Choroid plexus epithelial cell (primary cell): ENCODE data around the gene AIF1.

Source experiments
- DNase-seq: peaks from one replicate; pipeline ENCODE4 v3.0.0-alpha.2; 2010; ENCODE audit warnings: low read depth
- H3K4me3 ChIP-seq: 2 replicates; pipeline ENCODE4 v1.5.1; 2011; ENCODE audit warnings: low read depth, mild to moderate bottlenecking, control low read depth, low read length, moderate library complexity
- CTCF ChIP-seq: conservative IDR thresholded peaks from 2 replicates; pipeline ENCODE4 v1.5.1; 2011; ENCODE audit warnings: low read depth, mild to moderate bottlenecking, control low read depth, inconsistent platforms, low read length, moderate library complexity

Gene AIF1

GRCh38 chr6:31639043-31639442, 24.0 kb downstream of the AIF1 start:
- TF ChIP-seq CTCF, result no peak
- no peak for DNase-seq

GRCh38 chr6:31639449-31639861, 24.4 kb downstream of the AIF1 start:
- H3K4me3 ChIP-seq, result no peak overlapping the region
- DNase-seq, result peak; percentile 48
- no peak for TF ChIP-seq CTCF

More at GRCh38 chr6:31639043-31639442, 24.0 kb downstream of the AIF1 start:
- H3K4me3 ChIP-seq, result no peak overlapping the region

- no peak for TF ChIP-seq CTCF
- DNase-seq, result no peak
- H3K4me3 ChIP-seq, result no peak overlapping the region
Observed at GRCh38 chr6:31640612-31641011, 25.6 kb downstream of the AIF1 start.

GRCh38 chr6:31641370-31641769, 26.3 kb downstream of the AIF1 start:
- TF ChIP-seq CTCF, result no peak
- no peak for DNase-seq
- H3K4me3 ChIP-seq, result no peak overlapping the region

DNA sequence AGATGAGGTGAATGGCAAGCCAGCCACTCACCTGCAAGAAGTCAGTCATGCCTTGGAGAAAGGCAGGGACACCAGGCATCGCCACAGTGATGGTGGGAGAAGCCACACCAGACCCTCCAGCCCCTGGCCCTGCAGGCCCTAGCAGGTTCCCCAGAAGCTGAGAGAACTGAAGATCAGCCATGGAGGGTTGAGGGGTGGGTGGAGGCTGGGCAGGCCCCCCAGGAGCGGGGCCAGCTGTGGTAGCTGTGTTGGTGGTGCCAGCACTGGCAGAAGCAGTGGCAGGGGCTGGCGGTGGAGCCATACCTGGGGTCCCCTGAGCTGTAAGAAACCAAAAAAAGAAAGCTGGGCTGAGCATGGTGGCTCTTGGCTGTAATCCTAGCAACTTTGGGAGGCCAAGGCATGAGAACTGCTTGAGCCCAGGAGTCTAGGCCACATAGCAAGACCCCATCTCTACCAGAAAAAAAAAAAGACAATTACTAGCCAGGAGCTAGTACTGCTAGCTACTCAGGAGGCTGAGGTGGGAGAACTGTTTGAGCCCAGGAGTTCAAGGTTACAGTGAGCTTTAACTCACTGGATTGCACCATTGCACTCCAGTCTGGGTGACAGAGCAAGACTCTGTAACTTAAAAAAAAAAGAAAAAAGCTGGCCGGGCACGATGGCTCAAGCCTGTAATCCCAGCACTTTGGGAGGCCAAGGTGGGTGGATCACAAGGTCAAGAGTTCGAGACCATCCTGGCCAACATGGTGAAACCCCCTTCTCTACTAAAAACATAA, 27.9 kb downstream of the AIF1 start:
- TF ChIP-seq CTCF, result no peak
- no peak overlapping the region for H3K4me3 ChIP-seq
- DNase-seq, result no peak

DNA sequence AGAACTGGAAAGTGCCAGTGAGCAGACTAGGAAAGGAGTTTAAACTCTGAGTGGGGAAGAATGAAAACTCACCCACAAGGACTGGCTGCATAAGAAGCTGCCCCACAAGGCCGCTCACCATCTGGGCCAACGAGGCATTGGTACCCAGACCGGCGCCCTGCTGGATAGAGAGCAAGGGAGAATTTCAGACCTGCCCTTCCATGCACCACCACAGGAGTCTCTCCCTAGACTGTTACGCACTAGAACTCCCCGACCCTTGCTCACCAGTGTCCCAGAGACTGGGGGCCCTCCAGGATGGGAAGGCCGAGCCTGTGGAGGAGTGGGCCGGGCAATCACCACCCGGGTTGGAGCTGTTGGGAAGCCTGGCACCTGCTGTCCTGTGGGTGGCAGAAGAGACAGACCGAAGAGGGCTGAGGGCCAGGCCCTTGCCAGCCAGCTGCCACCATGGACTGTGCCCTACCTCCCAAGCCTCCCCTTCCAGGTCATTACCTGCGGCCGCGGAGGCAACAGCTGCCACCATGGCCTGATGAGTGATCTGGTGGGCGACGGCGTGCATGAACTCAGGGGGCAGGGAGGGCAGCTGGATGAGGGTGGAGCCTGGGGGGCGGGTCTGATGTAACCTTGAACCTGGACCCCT, 28.9 kb downstream of the AIF1 start:
- DNase-seq, result no peak
- no peak for TF ChIP-seq CTCF
- H3K4me3 ChIP-seq, result no peak overlapping the region

DNA sequence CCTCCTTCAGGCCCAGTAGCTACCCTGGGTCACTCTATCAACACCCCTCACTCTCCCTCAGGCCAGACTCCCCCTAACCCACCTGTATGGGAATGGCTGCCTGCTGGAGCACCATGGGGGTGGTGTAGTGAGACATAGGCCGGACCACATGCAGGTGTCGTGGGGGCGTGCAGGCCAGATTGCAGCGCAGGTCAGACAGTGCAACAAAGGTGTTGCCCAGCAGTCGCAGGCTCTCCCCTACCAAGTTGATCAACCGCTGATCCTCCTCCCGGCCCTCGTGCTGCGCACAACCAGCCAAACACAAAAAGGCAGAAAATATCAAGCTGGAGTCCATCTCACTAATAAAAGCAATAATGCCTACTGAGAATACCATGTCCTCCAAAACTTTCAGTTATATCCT, 30.3 kb downstream of the AIF1 start:
- no peak for DNase-seq
- no peak for TF ChIP-seq CTCF
- H3K4me3 ChIP-seq, result no peak overlapping the region
